SIG-M5 treated with dmso at 0.1 percent for 504 hours (cell line): Measurements from ENCODE around the gene KRTAP4-7.
"Not testable (repeated sequence)": the region's sequence is repeated elsewhere in the genome, so short reads cannot be mapped to it uniquely, and the experiment has no call there.

ENCODE experiments used
- DNase-seq: peaks from one replicate; lab custom pipeline; 2025; ENCODE audit not compliant: unreplicated experiment; lab: John Stamatoyannopoulos, UW

KRTAP4-7 gene

GRCh38 chr17:41084100-41084856 is at the start of gene KRTAP4-7:
TSS of gene KRTAP4-7 (plus strand) at chr17:41084150. CDS start at chr17:41084207, 57 bp downstream.
- not testable (repeated sequence) for DNase-seq

- DNase-seq = not testable (repeated sequence)
These were observed 49.5 kb upstream of the KRTAP4-7 start, which contains the start of gene KRTAP1-3 for GRCh38 chr17:41034346-41034935. TSS of gene KRTAP1-3 (minus strand) at chr17:41034874. CDS start at chr17:41034821, 53 bp downstream.

- DNase-seq = no peak
These were observed 46.0 kb upstream of the KRTAP4-7 start for GRCh38 chr17:41037853-41038350.

GRCh38 chr17:41040783-41041571 is 43.0 kb upstream of the KRTAP4-7 start, which contains the start of gene KRTAP1-1:
TSS of gene KRTAP1-1 (minus strand) at chr17:41041450. CDS start at chr17:41041397, 53 bp downstream.
- not testable (repeated sequence) for DNase-seq

GRCh38 chr17:41042953-41043352 is 41.0 kb upstream of the KRTAP4-7 start:
- no peak for DNase-seq

- DNase-seq = not testable (repeated sequence)
These were observed 37.0 kb upstream of the KRTAP4-7 start, which contains the start of gene KRTAP2-1 for GRCh38 chr17:41046735-41047465. TSS of gene KRTAP2-1 (minus strand) at chr17:41047316. CDS start at chr17:41047267, 49 bp downstream.

- no peak for DNase-seq
These were observed 35.5 kb upstream of the KRTAP4-7 start for GRCh38 chr17:41048441-41048840.

GRCh38 chr17:41049110-41049509 is 34.8 kb upstream of the KRTAP4-7 start:
- no peak for DNase-seq

- no peak for DNase-seq
These were observed 31.4 kb upstream of the KRTAP4-7 start for GRCh38 chr17:41052566-41052965.

GRCh38 chr17:41054025-41054424 is 29.9 kb upstream of the KRTAP4-7 start:
- no peak for DNase-seq

- not testable (repeated sequence) for DNase-seq
These were observed 29.4 kb upstream of the KRTAP4-7 start for GRCh38 chr17:41054556-41054955.

- DNase-seq = not testable (repeated sequence)
These were observed 28.8 kb upstream of the KRTAP4-7 start, which contains the start of gene KRTAP2-2 for GRCh38 chr17:41055130-41055529. TSS of gene KRTAP2-2 (minus strand) at chr17:41055230. CDS start at chr17:41055211, 19 bp downstream.

- no peak for DNase-seq
These were observed 26.4 kb upstream of the KRTAP4-7 start for GRCh38 chr17:41057547-41057946.

GRCh38 chr17:41058741-41059140 is 25.2 kb upstream of the KRTAP4-7 start:
- no peak for DNase-seq

GRCh38 chr17:41059276-41060051 is 24.5 kb upstream of the KRTAP4-7 start:
- not testable (repeated sequence) for DNase-seq

GRCh38 chr17:41060052-41060604 is 23.8 kb upstream of the KRTAP4-7 start, which contains the start of gene KRTAP2-3:
TSS of gene KRTAP2-3 (minus strand) at chr17:41060114. CDS start at chr17:41060050, 64 bp downstream.
- no peak for DNase-seq

- DNase-seq = no peak
These were observed 22.0 kb upstream of the KRTAP4-7 start for GRCh38 chr17:41061964-41062363.

GRCh38 chr17:41063449-41063848 is 20.5 kb upstream of the KRTAP4-7 start:
- DNase-seq = no peak

GRCh38 chr17:41064301-41064700 is 19.6 kb upstream of the KRTAP4-7 start:
- no peak for DNase-seq
